HepG2 (cell line): ENCODE results near the gene BEST3. TPM values are rescaled to one million over a fixed set of nuclear protein-coding genes. Genes with fewer than 3 reads are reported as not detected.

Experiments used
- ATAC-seq: fragments of 200-7000 bp; cut with Tn5 transposase; 3 replicates; pipeline ENCODE4 v1.9.1; 2020; ENCODE audit warnings: mild to moderate bottlenecking, moderate library complexity
- BruUV-seq: library from RNA; stranded (reverse); fragments of 400-500 nt; replicated peaks from 2 replicates; lab custom pipeline; 2021; lab: Mats Ljungman, UMichigan
- CTCF ChIA-PET: fragments of 300-600 bp; formaldehyde crosslinking; extraction: SDS; loops from one replicate; lab custom pipeline; 2021; ENCODE audit warnings: low total read pairs, inconsistent platforms, low intra/inter-chr PET ratio; lab: Yijun Ruan, JAX
- POLR2A ChIA-PET: fragments of 350-600 bp; sonication (Branson Sonifier 250); formaldehyde crosslinking; loops from one replicate; lab custom pipeline; 2020; ENCODE audit warnings: antibody characterized with exemption, inconsistent platforms; lab: Yijun Ruan, JAX
- DNase-seq: peaks from one replicate; pipeline ENCODE4 v3.0.0-alpha.2; 2015; ENCODE audit warnings: low spot score
- FAIRE-seq: peaks from 3 replicates; lab custom pipeline; 2011; peaks lifted over from hg19 to GRCh38; lab: Jason Lieb, UNC
- H2AFZ ChIP-seq: one replicate; pipeline ENCODE4 v1.6.1; 2011; ENCODE audit warnings: low read length, inconsistent platforms
- H3K27ac ChIP-seq: fragments of 300-600 bp; 3 replicates; pipeline ENCODE4 v1.8.0; 2011; ENCODE audit warnings: mixed run types, mild to moderate bottlenecking, mixed read lengths, low read length, inconsistent platforms; ENCODE audit not compliant: insufficient read depth; ENCODE audit errors: extremely low read length
- H3K27me3 ChIP-seq, 2 experiments: fragments of 200-600 bp in 1 of 2; 2 replicates in 1 of 2; 3 replicates in 1 of 2; pipeline versions ENCODE4 v1.6.0 to v1.8.0; 2011; ENCODE audit warnings: low read length in 2 of 2, mild to moderate bottlenecking in 2 of 2, moderate library complexity in 2 of 2, inconsistent platforms in 1 of 2; ENCODE audit not compliant: insufficient read depth in 2 of 2, control insufficient read depth in 1 of 2
- H3K36me3 ChIP-seq, 2 experiments: fragments of 200-600 bp in 1 of 2; replicated peaks in 1 of 2; 2 replicates in 1 of 2; 3 replicates in 1 of 2; pipeline versions ENCODE4 v1.5.1 to v1.8.0; 2011; ENCODE audit warnings: low read length in 2 of 2, inconsistent platforms in 1 of 2; ENCODE audit not compliant: insufficient read depth in 2 of 2, control insufficient read depth in 1 of 2
- H3K4me1 ChIP-seq: 2 replicates; pipeline ENCODE4 v1.5.1; 2012; ENCODE audit warnings: low read length, inconsistent platforms; ENCODE audit not compliant: insufficient read depth
- H3K4me2 ChIP-seq: 2 replicates; pipeline ENCODE4 v1.6.0; 2011; ENCODE audit warnings: low read depth, low read length, inconsistent platforms
- H3K4me3 ChIP-seq, 3 experiments: fragments of 200-600 bp in 1 of 3; sonication (generic), shearing (Covaris generic) in 1 of 3; replicated peaks in 1 of 3; 2 replicates each; pipeline ENCODE4 v1.5.1; 2011 to 2016; ENCODE audit warnings: low read length in 3 of 3, inconsistent platforms in 2 of 3, low read depth in 2 of 3, mild to moderate bottlenecking in 2 of 3, control low read depth in 1 of 3, mixed read lengths in 1 of 3; ENCODE audit not compliant: insufficient read depth in 1 of 3
- H3K79me2 ChIP-seq: one replicate; pipeline ENCODE4 v1.6.1; 2011; ENCODE audit warnings: low read length, inconsistent platforms; ENCODE audit not compliant: insufficient read depth
- H3K9ac ChIP-seq: 2 replicates; pipeline ENCODE4 v1.6.0; 2011; ENCODE audit warnings: mild to moderate bottlenecking, low read depth, low read length, inconsistent platforms; ENCODE audit not compliant: insufficient read depth
- H3K9me3 ChIP-seq: 2 replicates; pipeline ENCODE4 v1.5.1; 2012; ENCODE audit warnings: mild to moderate bottlenecking, low read length
- H4K20me1 ChIP-seq: 2 replicates; pipeline ENCODE4 v1.6.0; 2011; ENCODE audit warnings: inconsistent platforms, mild to moderate bottlenecking, low read length, moderate library complexity; ENCODE audit not compliant: insufficient read depth
- IKZF4 ChIP-seq: sonication (generic); formaldehyde crosslinking; IDR thresholded peaks from 2 replicates; pipeline ENCODE4 v1.5.1; 2020; ENCODE audit warnings: borderline replicate concordance, mild to moderate bottlenecking, low read depth, missing genetic modification reagents; ENCODE audit errors: not compliant biosample characterization
- KLF12 ChIP-seq: sonication (generic); formaldehyde crosslinking; IDR thresholded peaks from 2 replicates; pipeline ENCODE4 v1.4.0; 2020; ENCODE audit warnings: missing genetic modification reagents, borderline replicate concordance
- KLF6 ChIP-seq: IDR thresholded peaks from 2 replicates; pipeline ENCODE4 v1.8.0; 2016; ENCODE audit warnings: missing biosample characterization, missing genetic modification reagents
- ZBTB34 ChIP-seq: sonication (generic); formaldehyde crosslinking; IDR thresholded peaks from 2 replicates; pipeline ENCODE4 v1.8.0; 2022; ENCODE audit warnings: mild to moderate bottlenecking, missing genetic modification reagents
- ZNF225 ChIP-seq: sonication (generic); formaldehyde crosslinking; IDR thresholded peaks from 2 replicates; pipeline ENCODE4 v1.4.0; 2020; ENCODE audit warnings: mild to moderate bottlenecking, missing genetic modification reagents
- ZNF260 ChIP-seq: sonication (generic); formaldehyde crosslinking; IDR thresholded peaks from 2 replicates; pipeline ENCODE4 v1.4.0; 2020; ENCODE audit warnings: missing genetic modification reagents, low read depth, mild to moderate bottlenecking, borderline replicate concordance
- ZNF503 ChIP-seq: sonication (generic); formaldehyde crosslinking; IDR thresholded peaks from 2 replicates; pipeline ENCODE4 v1.4.0; 2020; ENCODE audit warnings: missing genetic modification reagents
- ZNF577 ChIP-seq: sonication (generic); formaldehyde crosslinking; IDR thresholded peaks from 2 replicates; pipeline ENCODE4 v1.4.0; 2020; ENCODE audit warnings: mild to moderate bottlenecking, low read depth, missing genetic modification reagents, borderline replicate concordance
- WGBS: methylation state at CpG from one replicate; pipeline ENCODE4 v1.1.6; 2017; ENCODE audit warnings: low lambda C conversion rate; 5-methylcytosine and 5-hydroxymethylcytosine counted together
- in situ Hi-C: cut with HindIII; loops from 2 replicates; pipeline ENCODE4 v1.10.0; 2017; ENCODE audit warnings: low pct_unique_long_range_greater_than_20kb; ENCODE audit not compliant: extremely low pct_ligation_motif_present
- intact Hi-C: fragments of 100-400 bp; cut with micrococcal nuclease; formaldehyde crosslinking; loops from one replicate; pipeline ENCODE4 v1.10.0; 2022; ENCODE audit not compliant: unreplicated experiment
- polyA plus RNA-seq, 8 experiments: library from polyadenylated mRNA; depleted of rRNA in 3 of 8; stranded (reverse) in 7 of 8; unstranded in 1 of 8; fragments of >200 nt; fragmentation: Illumina TruSeq in 4 of 8; extraction: Trizol in 4 of 8; gene quantifications; 2 replicates each; pipeline versions ENCODE4 v1.2.1 to v1.2.3, GENCODE V29; 2011 to 2016; ENCODE audit warnings: low read depth in 4 of 8, missing spikeins in 1 of 8, mixed read lengths in 1 of 8; ENCODE audit not compliant: insufficient read depth in 1 of 8
- total RNA-seq, 5 experiments: library from RNA; depleted of rRNA; stranded (reverse); fragments of >200 nt; fragmentation: Illumina TruSeq; extraction: Trizol; gene quantifications; 2 replicates each; pipeline ENCODE4 v1.2.3, GENCODE V29; 2016; ENCODE audit warnings: low read depth in 1 of 5

Gene BEST3
- total and polyA plus RNA-seq, 2 of the 13 experiments (the other 11 are each of a cell fraction or from before 2014, with no cell fraction given): not detected

- FAIRE-seq: no peak
- Histone ChIP-seq H3K36me3 (no peaks in the 10 kb centered on the region), H3K27me3 (no peaks in the 10 kb centered on the region), H3K79me2 (no peaks in the 10 kb centered on the region), H3K27ac (no peak overlapping the region), H3K9me3 (no peaks in the 10 kb centered on the region), H3K9ac (no peak overlapping the region), H4K20me1 (no peaks in the 10 kb centered on the region), H3K4me3 (no peak overlapping the region), H2AFZ (no peak overlapping the region), H3K4me1 (no peaks in the 10 kb centered on the region), H3K4me2 (no peak overlapping the region)
- in situ Hi-C loops: no loop called here
- BruUV-seq: no TSS peak
- no peak for DNase-seq
- intact Hi-C loops: no loop called here
- WGBS: 0% methylated on average over 1 of the region's 1 CpG
- ATAC-seq: no peak
- no peak for TF ChIP-seq IKZF4 (CRISPR knock-in tag)
- ChIA-PET POLR2A (no interaction called here), CTCF (no interaction called here)
Measured at GRCh38 chr12:69719336-69720316, 20.5 kb upstream of the BEST3 start.

GRCh38 chr12:69714542-69714941 is 15.4 kb upstream of the BEST3 start:
- H3K4me2 ChIP-seq: no peak overlapping the region
- H3K36me3 ChIP-seq: no peaks in the 10 kb centered on the region
- no peaks in the 10 kb centered on the region; a peak in 1 of 5 replicates for H3K27me3 ChIP-seq
- intact Hi-C loops: no loop called here
- H3K9ac ChIP-seq: no peak overlapping the region
- no peaks in the 10 kb centered on the region for H3K4me1 ChIP-seq
- no peaks in the 10 kb centered on the region for H3K9me3 ChIP-seq
- no peak for DNase-seq
- ChIA-PET CTCF (no interaction called here), POLR2A (no interaction called here)
- no peaks in the 10 kb centered on the region for H3K79me2 ChIP-seq
- H2AFZ ChIP-seq: no peak overlapping the region
- in situ Hi-C loops: no loop called here
- H4K20me1 ChIP-seq: no peaks in the 10 kb centered on the region
- BruUV-seq: no TSS peak
- ATAC-seq: no peak
- FAIRE-seq: no peak
- WGBS: 14% methylated on average over 3 of the region's 3 CpGs
- H3K27ac ChIP-seq: no peak overlapping the region
- H3K4me3 ChIP-seq: no peak overlapping the region
- TF ChIP-seq ZNF503 (CRISPR knock-in tag) (no peak), ZNF260 (no peak), ZBTB34 (CRISPR knock-in tag) (no peak), ZNF225 (CRISPR knock-in tag) (no peak), ZNF577 (CRISPR knock-in tag) (no peak), KLF12 (no peak), KLF6 (CRISPR knock-in tag) (no peak)
